Spleen (tissue), 11 donors: ENCODE measurements around the gene WDR90. TPM values are rescaled to one million over a fixed set of nuclear protein-coding genes. Genes with fewer than 3 reads are reported as not detected.

Source experiments
- DNase-seq: peaks from one replicate; pipeline ENCODE4 v3.0.0-alpha.2; 2020
- H3K27ac ChIP-seq, 8 donors: fragments of 200-600 bp; sonication (generic) in 7 of 8; 1 replicate in 4 of 8; 2 replicates in 4 of 8; pipeline versions ENCODE4 v1.5.0 to v1.8.0; 2016 to 2021; ENCODE audit warnings: inconsistent platforms in 4 of 8, mild to moderate bottlenecking in 4 of 8, moderate library complexity in 1 of 8
- H3K27me3 ChIP-seq, 7 donors: fragments of 200-600 bp; sonication (generic) in 6 of 7; replicated peaks in 1 of 7; 1 replicate in 4 of 7; 2 replicates in 3 of 7; pipeline versions ENCODE4 v1.5.0 to v1.8.0; 2016 to 2021; ENCODE audit warnings: inconsistent platforms in 3 of 7, mild to moderate bottlenecking in 1 of 7
- H3K36me3 ChIP-seq, 6 donors: fragments of 200-600 bp; sonication (generic) in 5 of 6; 1 replicate in 4 of 6; 2 replicates in 2 of 6; pipeline versions ENCODE4 v1.5.0 to v1.8.0; 2016 to 2021; ENCODE audit warnings: inconsistent platforms in 2 of 6
- H3K4me1 ChIP-seq, 6 donors: fragments of 200-600 bp; sonication (generic) in 5 of 6; 1 replicate in 3 of 6; 2 replicates in 3 of 6; pipeline versions ENCODE4 v1.5.0 to v1.8.0; 2016 to 2021; ENCODE audit warnings: inconsistent platforms in 3 of 6
- H3K4me3 ChIP-seq, 8 donors: fragments of 200-600 bp; sonication (generic) in 7 of 8; 1 replicate in 4 of 8; 2 replicates in 4 of 8; pipeline versions ENCODE4 v1.5.0 to v1.8.0; 2016 to 2021; ENCODE audit warnings: inconsistent platforms in 4 of 8, mild to moderate bottlenecking in 4 of 8, moderate library complexity in 2 of 8
- H3K9me3 ChIP-seq, 8 donors: fragments of 200-600 bp; sonication (generic) in 7 of 8; 1 replicate in 4 of 8; 2 replicates in 4 of 8; pipeline versions ENCODE4 v1.5.0 to v1.8.0; 2016 to 2021; ENCODE audit warnings: inconsistent platforms in 4 of 8
- POLR2A ChIP-seq, 3 donors: fragments of 450-650 bp; IDR thresholded peaks; one replicate each; pipeline ENCODE4 v1.5.1; 2017; ENCODE audit warnings: antibody characterized with exemption in 3 of 3, mild to moderate bottlenecking in 1 of 3
- POLR2AphosphoS5 ChIP-seq, 3 donors: sonication (generic); formaldehyde crosslinking; IDR thresholded peaks; one replicate each; pipeline ENCODE4 v1.5.1; 2017; ENCODE audit warnings: antibody characterized with exemption in 3 of 3
- WGBS, 5 donors: extraction: QIAGEN DNeasy Blood & Tissue Kit in 3 of 5; methylation state at CpG; one replicate each; pipeline versions ENCODE4 v1.1.5 to v1.1.7; 2013 to 2018; 5-methylcytosine and 5-hydroxymethylcytosine counted together
- intact Hi-C: fragments of 100-400 bp; cut with DNase I; formaldehyde crosslinking; loops from one replicate; pipeline ENCODE4 v1.15.0; 2023; ENCODE audit warnings: low total_unique reads
- polyA plus RNA-seq, 3 donors: library from polyadenylated mRNA; stranded (reverse); fragments of 200-250 nt; gene quantifications; one replicate each; pipeline ENCODE4 v1.2.1, GENCODE V29; 2013
- total RNA-seq, 7 donors: library from RNA; depleted of rRNA in 3 of 7; stranded (reverse); fragments of >200 nt in 3 of 7; fragmentation: NEBNext Ultra II Directional in 4 of 7; extraction: Animal tissue kit (Norgen Biotek cat#: 25700) in 4 of 7; gene quantifications; one replicate each; pipeline versions ENCODE4 v1.1.0 to v1.2.1, GENCODE V29; 2016 to 2021
- TF ChIP-seq, protein P1 (sequence below), 11 experiments: fragments of 200-600 bp in 7 of 11; fragments of 450-650 bp in 4 of 11; sonication (generic) in 4 of 11; IDR thresholded peaks in 8 of 11; conservative IDR thresholded peaks in 3 of 11; 1 replicate in 7 of 11; 2 replicates in 4 of 11; pipeline versions ENCODE4 v1.4.0 to v1.8.0; 2016 to 2021; ENCODE audit warnings: antibody characterized with exemption in 11 of 11, inconsistent platforms in 4 of 11, mild to moderate bottlenecking in 1 of 11
- donor health status: healthy with polysubstance abuse.
- donor health status: DM: no; HTN: no; CAD: no; lungs with moderate emphysema.
- donor health status: DM: no; HTN: no; CAD: no.
- donor health status: Bipolar disorder and iron deficiency.
- donor health status: healthy.
- donor health status: DM: no; HTN: no; CAD: no.
- donor health status: DM: yes; HTN: yes; CAD: no.

WDR90 gene
- total and polyA plus RNA-seq, 10 donors = 7.9 to 30.2 (median 19.4) TPM

DNA sequence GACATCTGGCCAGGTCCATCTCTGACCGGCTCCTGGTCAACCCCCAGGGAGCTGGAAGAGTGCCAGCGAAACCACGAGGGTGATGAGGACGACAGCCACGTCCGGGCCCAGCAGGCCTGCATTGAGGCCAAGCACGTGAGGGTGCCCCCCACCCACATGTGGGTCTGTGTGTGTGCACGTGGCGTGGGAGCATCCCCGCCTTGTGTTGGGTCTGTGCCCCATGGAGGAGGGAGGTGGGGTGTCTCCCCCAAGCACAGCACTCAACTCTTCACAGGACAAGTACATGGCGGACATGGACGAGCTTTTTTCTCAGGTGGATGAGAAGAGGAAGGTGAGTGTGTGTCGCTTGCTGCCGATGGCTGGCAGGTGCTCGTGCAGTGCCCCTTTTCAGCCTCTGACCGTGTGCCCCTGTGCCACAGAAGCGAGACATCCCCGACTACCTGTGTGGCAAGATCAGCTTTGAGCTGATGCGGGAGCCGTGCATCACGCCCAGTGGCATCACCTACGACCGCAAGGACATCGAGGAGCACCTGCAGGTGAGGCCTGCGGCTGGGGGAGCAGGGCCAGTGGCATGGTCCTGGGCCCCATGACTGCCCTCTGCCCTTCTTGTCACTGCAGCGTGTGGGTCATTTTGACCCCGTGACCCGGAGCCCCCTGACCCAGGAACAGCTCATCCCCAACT is 32.7 kb downstream of the WDR90 start:
- WGBS, 5 donors = 78 to 86% (median 79%) methylated on average over 15 to 28 of the region's 28 CpGs
- Histone ChIP-seq H3K27ac (peak overlapping the region in 2 of 8 donors; percentile 95 to 97), H3K4me1 (peaks cover 30 to 84% (median 70%) of the 10 kb centered on the region in 6 donors), H3K4me3 (peak overlapping the region in 3 of 8 donors; percentile 73 to 86 (median 77)), H3K27me3 (peaks cover 0 to 13% (median 4%) of the 10 kb centered on the region in 7 donors), H3K9me3 (no peaks in the 10 kb centered on the region), H3K36me3 (peaks cover 0 to 43% (median 25%) of the 10 kb centered on the region in 6 donors)
- intact Hi-C loops = no loop called here
- TF ChIP-seq, protein P1, sequence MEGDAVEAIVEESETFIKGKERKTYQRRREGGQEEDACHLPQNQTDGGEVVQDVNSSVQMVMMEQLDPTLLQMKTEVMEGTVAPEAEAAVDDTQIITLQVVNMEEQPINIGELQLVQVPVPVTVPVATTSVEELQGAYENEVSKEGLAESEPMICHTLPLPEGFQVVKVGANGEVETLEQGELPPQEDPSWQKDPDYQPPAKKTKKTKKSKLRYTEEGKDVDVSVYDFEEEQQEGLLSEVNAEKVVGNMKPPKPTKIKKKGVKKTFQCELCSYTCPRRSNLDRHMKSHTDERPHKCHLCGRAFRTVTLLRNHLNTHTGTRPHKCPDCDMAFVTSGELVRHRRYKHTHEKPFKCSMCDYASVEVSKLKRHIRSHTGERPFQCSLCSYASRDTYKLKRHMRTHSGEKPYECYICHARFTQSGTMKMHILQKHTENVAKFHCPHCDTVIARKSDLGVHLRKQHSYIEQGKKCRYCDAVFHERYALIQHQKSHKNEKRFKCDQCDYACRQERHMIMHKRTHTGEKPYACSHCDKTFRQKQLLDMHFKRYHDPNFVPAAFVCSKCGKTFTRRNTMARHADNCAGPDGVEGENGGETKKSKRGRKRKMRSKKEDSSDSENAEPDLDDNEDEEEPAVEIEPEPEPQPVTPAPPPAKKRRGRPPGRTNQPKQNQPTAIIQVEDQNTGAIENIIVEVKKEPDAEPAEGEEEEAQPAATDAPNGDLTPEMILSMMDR (IDR thresholded peaks at IDR 0.05 in 8 of 11, conservative IDR thresholded peaks at IDR 0.05 in 3 of 11) = no peak
- peak in 1 of 3 donors; percentile 36 for TF ChIP-seq POLR2AphosphoS5 (IDR thresholded peaks at IDR 0.05)
- no peak for DNase-seq

DNA sequence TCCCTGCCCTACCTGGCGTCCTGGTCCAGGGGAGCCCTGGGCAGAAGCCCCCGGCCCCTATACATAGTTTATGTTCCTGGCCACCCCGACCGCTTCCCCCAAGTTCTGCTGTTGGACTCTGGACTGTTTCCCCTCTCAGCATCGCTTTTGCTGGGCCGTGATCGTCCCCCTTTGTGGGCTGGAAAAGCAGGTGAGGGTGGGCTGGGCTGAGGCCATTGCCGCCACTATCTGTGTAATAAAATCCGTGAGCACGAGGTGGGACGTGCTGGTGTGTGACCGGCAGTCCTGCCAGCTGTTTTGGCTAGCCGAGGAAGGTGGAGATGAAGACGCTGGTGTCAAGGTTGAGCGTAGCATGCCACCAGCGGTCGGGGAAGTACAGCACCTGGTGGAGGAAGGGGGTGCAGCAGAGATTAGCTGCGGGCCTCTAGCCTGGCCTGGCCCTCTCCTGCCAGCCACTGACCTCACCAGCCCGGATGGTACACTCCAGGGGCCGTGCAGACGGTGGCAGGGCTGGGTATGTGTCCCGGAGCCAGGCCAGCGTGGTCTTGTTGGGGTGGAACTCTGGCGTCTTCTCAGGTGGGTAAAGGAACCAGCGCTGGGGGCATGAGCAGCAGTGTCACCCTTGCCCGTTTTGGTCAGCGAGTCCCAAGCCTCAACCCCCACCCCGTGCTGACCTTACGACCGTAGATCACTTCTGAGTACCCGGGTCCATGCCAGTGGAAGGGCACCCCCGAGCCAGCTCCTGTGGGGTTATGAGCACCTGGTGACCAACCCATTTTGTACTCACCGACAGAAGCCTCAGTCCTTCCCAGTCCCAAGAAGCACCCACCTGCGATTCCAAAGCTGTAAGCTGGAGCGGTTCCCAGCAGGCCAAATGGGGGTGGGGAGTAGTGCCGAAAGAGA is 33.6 kb downstream of the WDR90 start:
- H3K4me3 ChIP-seq = peak overlapping the region in 4 of 8 donors; percentile 73 to 93 (median 83)

DNA sequence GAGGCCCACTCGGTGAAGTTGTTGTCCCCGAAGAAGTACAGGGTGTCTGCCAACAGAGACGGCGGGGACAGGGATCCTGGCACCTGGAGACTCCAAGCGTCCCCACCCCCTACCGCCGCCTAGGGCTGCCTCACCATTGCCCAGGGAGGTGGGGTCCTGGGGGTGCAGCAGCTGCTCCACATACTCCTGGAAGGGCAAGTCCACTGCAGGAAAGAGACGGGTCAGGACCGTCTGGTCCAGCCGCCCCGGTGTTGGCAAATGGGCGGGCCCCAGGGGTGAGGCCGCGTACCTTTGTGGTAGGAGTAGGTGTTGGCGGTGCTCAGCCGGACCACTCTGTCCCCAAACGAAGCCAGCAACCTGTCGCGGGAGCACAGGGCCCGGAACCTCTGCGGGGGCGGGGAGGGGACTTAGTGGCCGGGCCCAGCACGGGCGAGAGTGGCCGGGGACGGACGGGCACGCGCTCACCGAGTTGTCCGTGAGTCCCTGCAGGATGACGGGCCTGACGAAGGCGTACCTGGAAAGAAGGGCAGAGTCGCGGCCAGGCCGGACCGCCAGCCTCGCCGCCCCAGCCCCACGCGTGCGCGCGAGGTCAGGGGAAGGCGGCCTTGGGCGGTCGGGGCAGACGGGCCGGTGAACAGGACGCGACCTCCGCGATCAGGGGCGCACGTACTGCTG is 34.4 kb downstream of the WDR90 start:
- 24 to 41% (median 26%) methylated on average over 18 to 57 of the region's 57 CpGs for WGBS, 5 donors
- Histone ChIP-seq H3K27ac (peak overlapping the region; percentile 71 to 93 (median 86)), H3K9me3 (no peaks in the 10 kb centered on the region), H3K4me1 (peaks cover 30 to 87% (median 73%) of the 10 kb centered on the region in 6 donors), H3K36me3 (peaks cover 0 to 56% (median 32%) of the 10 kb centered on the region in 6 donors), H3K27me3 (no peaks in the 10 kb centered on the region), H3K4me3 (peak overlapping the region; percentile 56 to 93 (median 74))
- intact Hi-C loops = no loop called here
- DNase-seq = no peak
- peak in 1 of 3 donors; percentile 31 for TF ChIP-seq POLR2AphosphoS5 (IDR thresholded peaks at IDR 0.05)
- TF ChIP-seq, protein P1 (IDR thresholded peaks at IDR 0.05 in 8 of 11, conservative IDR thresholded peaks at IDR 0.05 in 3 of 11) = no peak

More for the DNA sequence above, 33.6 kb downstream of the WDR90 start:
- Histone ChIP-seq H3K9me3 (no peaks in the 10 kb centered on the region), H3K27ac (peak overlapping the region in 1 of 8 donors; percentile 90), H3K27me3 (peaks cover 0 to 4% (median 0%) of the 10 kb centered on the region in 7 donors), H3K4me1 (peaks cover 30 to 81% (median 68%) of the 10 kb centered on the region in 6 donors), H3K36me3 (peaks cover 0 to 51% (median 32%) of the 10 kb centered on the region in 6 donors)
- no peak for DNase-seq
- intact Hi-C loops = no loop called here
- WGBS, 5 donors = 83 to 93% (median 89%) methylated on average over 35 to 36 of the region's 36 CpGs
- peak in 1 of 3 donors; percentile 17 for TF ChIP-seq POLR2AphosphoS5 (IDR thresholded peaks at IDR 0.05)
- TF ChIP-seq, protein P1 (IDR thresholded peaks at IDR 0.05 in 8 of 11, conservative IDR thresholded peaks at IDR 0.05 in 3 of 11) = no peak
- no peak for TF ChIP-seq POLR2A (IDR thresholded peaks at IDR 0.05)
